ENCODE results near the gene PHACTR1.

The PHACTR1 gene

GRCh38 chr6:13302751-13303667, 586.4 kb downstream of the PHACTR1 start:
- peak; percentile 90 for DNase-seq (ENCODE audit: low spot score)
- ChIA-PET POLR2A (ENCODE audit: low non-redundant PET) (no interaction called here), CTCF (interaction anchor here (0.6 kb wide), 1 partner anchor 54 kb away, joined by 6 read pairs; no protein-coding TSS in a partner anchor)
- TF ChIP-seq, protein P1, sequence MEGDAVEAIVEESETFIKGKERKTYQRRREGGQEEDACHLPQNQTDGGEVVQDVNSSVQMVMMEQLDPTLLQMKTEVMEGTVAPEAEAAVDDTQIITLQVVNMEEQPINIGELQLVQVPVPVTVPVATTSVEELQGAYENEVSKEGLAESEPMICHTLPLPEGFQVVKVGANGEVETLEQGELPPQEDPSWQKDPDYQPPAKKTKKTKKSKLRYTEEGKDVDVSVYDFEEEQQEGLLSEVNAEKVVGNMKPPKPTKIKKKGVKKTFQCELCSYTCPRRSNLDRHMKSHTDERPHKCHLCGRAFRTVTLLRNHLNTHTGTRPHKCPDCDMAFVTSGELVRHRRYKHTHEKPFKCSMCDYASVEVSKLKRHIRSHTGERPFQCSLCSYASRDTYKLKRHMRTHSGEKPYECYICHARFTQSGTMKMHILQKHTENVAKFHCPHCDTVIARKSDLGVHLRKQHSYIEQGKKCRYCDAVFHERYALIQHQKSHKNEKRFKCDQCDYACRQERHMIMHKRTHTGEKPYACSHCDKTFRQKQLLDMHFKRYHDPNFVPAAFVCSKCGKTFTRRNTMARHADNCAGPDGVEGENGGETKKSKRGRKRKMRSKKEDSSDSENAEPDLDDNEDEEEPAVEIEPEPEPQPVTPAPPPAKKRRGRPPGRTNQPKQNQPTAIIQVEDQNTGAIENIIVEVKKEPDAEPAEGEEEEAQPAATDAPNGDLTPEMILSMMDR (conservative IDR thresholded peaks at IDR 0.05; ENCODE audit: low read depth): no peak
- H3K27ac ChIP-seq: peak overlapping the region; percentile 78

- ChIA-PET CTCF (interaction anchor here (0.6 kb wide), 1 partner anchor 742 kb away, joined by 3 read pairs; no protein-coding TSS in a partner anchor), POLR2A (ENCODE audit: low non-redundant PET) (no interaction called here)
- TF ChIP-seq, protein P1 (conservative IDR thresholded peaks at IDR 0.05; ENCODE audit: low read depth): no peak
- peak overlapping the region; percentile 78 for H3K27ac ChIP-seq
- DNase-seq (ENCODE audit: low spot score): no peak
These were observed 587.1 kb downstream of the PHACTR1 start for GRCh38 chr6:13303668-13304017.

GRCh38 chr6:13304101-13304500, 587.5 kb downstream of the PHACTR1 start:
- CTCF ChIA-PET: interaction anchor here (0.6 kb wide), 1 partner anchor 742 kb away, joined by 3 read pairs; no protein-coding TSS in a partner anchor
- peak overlapping the region; percentile 78 for H3K27ac ChIP-seq
- no peak for DNase-seq (ENCODE audit: low spot score)
- POLR2A ChIA-PET (ENCODE audit: low non-redundant PET): no interaction called here
- TF ChIP-seq, protein P1 (conservative IDR thresholded peaks at IDR 0.05; ENCODE audit: low read depth): no peak

- TF ChIP-seq, protein P1 (conservative IDR thresholded peaks at IDR 0.05; ENCODE audit: low read depth): no peak
- POLR2A ChIA-PET (ENCODE audit: low non-redundant PET): no interaction called here
- no peak for DNase-seq (ENCODE audit: low spot score)
- H3K27ac ChIP-seq: peak overlapping the region; percentile 78
- CTCF ChIA-PET: no interaction called here
These were observed 588.2 kb downstream of the PHACTR1 start for GRCh38 chr6:13304580-13305260.

DNA sequence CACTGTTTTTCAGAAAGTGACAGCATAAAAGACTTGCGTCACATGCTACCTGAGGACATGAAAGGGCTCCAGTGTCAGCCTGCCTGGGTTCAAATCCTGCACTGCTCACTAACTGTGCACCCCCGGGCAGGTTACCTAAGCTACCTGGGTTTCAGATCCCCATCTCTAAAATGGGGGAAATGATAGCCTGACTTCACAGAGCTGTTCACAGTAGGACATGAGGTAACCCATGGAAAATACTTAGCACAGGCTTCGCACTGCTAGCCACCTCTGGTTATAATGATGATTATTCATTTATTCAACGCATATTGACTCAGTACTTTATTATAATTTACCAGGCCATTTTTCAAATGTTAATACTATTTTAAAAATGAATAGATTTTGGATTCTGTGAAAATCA, 588.7 kb downstream of the PHACTR1 start:
- TF ChIP-seq, protein P1 (conservative IDR thresholded peaks at IDR 0.05; ENCODE audit: low read depth): no peak
- POLR2A ChIA-PET (ENCODE audit: low non-redundant PET): no interaction called here
- no peak for DNase-seq (ENCODE audit: low spot score)
- H3K27ac ChIP-seq: peak overlapping the region; percentile 23; the same call in 1 of the 2 replicates
- CTCF ChIA-PET: no interaction called here

DNA sequence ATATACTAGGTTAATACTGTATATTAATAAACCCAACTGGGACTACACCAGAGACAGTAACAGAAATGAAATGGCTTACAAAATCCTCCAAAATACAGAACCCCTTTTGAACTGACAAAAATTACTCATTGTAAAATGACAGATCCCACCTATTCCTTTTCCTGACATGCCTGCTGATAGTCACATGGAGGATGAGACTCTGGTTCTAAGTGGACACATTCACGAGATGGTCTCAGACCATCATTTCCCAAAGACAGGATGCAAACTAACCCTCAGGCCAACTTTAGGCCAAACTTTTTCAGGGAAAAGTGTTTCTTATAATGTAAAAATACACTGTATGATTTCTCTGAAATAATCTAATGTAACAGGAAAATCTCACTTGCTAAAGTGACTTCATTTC, 589.2 kb downstream of the PHACTR1 start:
- CTCF ChIA-PET: interaction anchor here (0.6 kb wide), 1 partner anchor 839 kb away, joined by 3 read pairs; no protein-coding TSS in a partner anchor
- H3K27ac ChIP-seq: no peak overlapping the region
- TF ChIP-seq, protein P1 (conservative IDR thresholded peaks at IDR 0.05; ENCODE audit: low read depth): no peak
- no peak for DNase-seq (ENCODE audit: low spot score)
- POLR2A ChIA-PET (ENCODE audit: low non-redundant PET): no interaction called here
